Keratinocyte (primary cell): Measurements from ENCODE around the gene ASB13.

Experiments used
- CTCF ChIP-seq, 3 experiments: IDR thresholded peaks in 1 of 3; conservative IDR thresholded peaks in 1 of 3; optimal IDR thresholded peaks in 1 of 3; 2 replicates in 2 of 3; 3 replicates in 1 of 3; pipeline versions ENCODE3 to v1.5.1; 2011; ENCODE audit warnings: low read length in 3 of 3, mild to moderate bottlenecking in 3 of 3, moderate library complexity in 2 of 3, control low read depth in 1 of 3, inconsistent platforms in 1 of 3; ENCODE audit not compliant: insufficient read depth in 2 of 3; ENCODE audit errors: extremely low read depth in 1 of 3
- EZH2 ChIP-seq: IDR thresholded peaks from one replicate; pipeline ENCODE4 v1.6.1; 2012; ENCODE audit warnings: inconsistent platforms, mild to moderate bottlenecking, low read length, moderate library complexity

DNA sequence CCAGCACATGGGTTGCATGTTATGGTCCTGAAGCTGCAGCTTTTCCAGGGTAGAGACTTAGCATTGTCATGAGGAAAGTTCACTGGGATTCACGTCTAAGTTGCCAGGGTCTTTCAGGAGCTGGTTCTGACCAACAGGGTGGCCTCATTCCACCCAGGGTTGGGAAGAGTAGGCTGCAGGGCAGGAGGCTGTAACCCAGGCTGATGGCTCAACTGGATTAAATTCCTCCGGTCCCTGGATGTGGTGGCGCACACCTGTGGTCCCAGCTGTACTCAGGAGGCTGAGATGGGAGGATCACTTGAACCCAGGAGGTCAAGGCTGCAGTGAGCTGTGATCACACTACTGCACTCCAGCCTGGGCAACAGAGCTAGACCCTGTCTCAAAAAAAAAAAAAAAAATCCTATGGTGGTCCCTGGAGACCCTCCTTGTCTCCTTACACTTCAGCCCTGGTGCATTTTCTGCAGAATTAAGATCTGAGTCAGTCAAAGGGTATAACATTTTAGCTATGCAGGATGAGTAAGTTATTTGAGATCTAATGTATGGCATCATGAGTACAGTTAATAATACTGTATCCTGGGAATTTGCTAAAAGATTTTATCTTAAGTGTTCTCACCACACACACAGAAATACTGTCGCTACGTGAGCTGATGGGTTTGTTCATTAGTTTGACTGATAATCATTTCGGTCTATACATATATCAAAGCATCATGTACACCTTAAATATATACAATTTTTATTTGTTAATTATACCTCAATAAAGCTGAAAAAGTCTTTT lies 44.0 kb downstream of the ASB13 start:
- TF ChIP-seq EZH2 (no peak), CTCF (optimal IDR thresholded peaks at IDR 0.05 in 1 of 3, IDR thresholded peaks at IDR 0.05 in 1 of 3, conservative IDR thresholded peaks at IDR 0.05 in 1 of 3; ENCODE audit: extremely low read depth in 1 of 3, insufficient read depth in 2 of 3, low read length in 3 of 3) (no peak)
